ENCODE results near the gene MAGEC3. TPM values are rescaled to one million over a fixed set of nuclear protein-coding genes. Genes with fewer than 3 reads are reported as not detected.

The MAGEC3 gene
- total and polyA plus RNA-seq, 2 of the 13 experiments (the other 11 are each of a cell fraction or from before 2014, with no cell fraction given), result not detected

GRCh38 chrX:141791856-141792255, 46.3 kb upstream of the MAGEC3 start:
- H3K27me3 ChIP-seq (ENCODE audit: control insufficient read depth in 1 of 2, insufficient read depth in 2 of 2, low read length in 2 of 2), result no peaks in the 10 kb centered on the region
- H3K79me2 ChIP-seq (ENCODE audit: insufficient read depth, low read length), result no peaks in the 10 kb centered on the region
- H2AFZ ChIP-seq (ENCODE audit: low read length), result no peak overlapping the region
- no TSS peak for BruUV-seq (replicated peaks)
- no peaks in the 10 kb centered on the region for H3K4me1 ChIP-seq (ENCODE audit: insufficient read depth, low read length)
- in situ Hi-C loops (cut with HindIII; ENCODE audit: extremely low pct_ligation_motif_present, low pct_unique_long_range_greater_than_20kb), result no loop called here
- ChIA-PET POLR2A (no interaction called here), CTCF (ENCODE audit: low intra/inter-chr PET ratio, low total read pairs) (no interaction called here)
- intact Hi-C loops (cut with micrococcal nuclease; ENCODE audit: unreplicated experiment), result no loop called here
- H3K4me2 ChIP-seq (ENCODE audit: low read depth, low read length), result no peak overlapping the region
- no peak overlapping the region for H3K27ac ChIP-seq (ENCODE audit: extremely low read length, insufficient read depth, low read length)
- DNase-seq (ENCODE audit: low spot score), result no peak
- ATAC-seq, result no peak
- no peak overlapping the region for H3K4me3 ChIP-seq (replicated peaks in 1 of 3; ENCODE audit: insufficient read depth in 1 of 3, low read depth in 2 of 3, low read length in 3 of 3)
- WGBS (ENCODE audit: low lambda C conversion rate), result 55% methylated on average over 2 of the region's 2 CpGs
- H3K9me3 ChIP-seq (ENCODE audit: low read length), result no peaks in the 10 kb centered on the region; the same call in 1 of the 2 replicates
- H3K9ac ChIP-seq (ENCODE audit: insufficient read depth, low read depth, low read length), result no peak overlapping the region
- FAIRE-seq, result no peak
- no peaks in the 10 kb centered on the region for H3K36me3 ChIP-seq (replicated peaks in 1 of 2; ENCODE audit: control insufficient read depth in 1 of 2, insufficient read depth in 2 of 2, low read length in 2 of 2)
- no peak for TF ChIP-seq TP53 (CRISPR knock-in tag; conservative IDR thresholded peaks at IDR 0.05)
- TF ChIP-seq ZBED4 (CRISPR knock-in tag; IDR thresholded peaks at IDR 0.05; ENCODE audit: borderline replicate concordance), result no peak
- TF ChIP-seq MAFK (conservative IDR thresholded peaks at IDR 0.05 in 1 of 2, IDR thresholded peaks at IDR 0.05 in 1 of 2; ENCODE audit: low read length in 2 of 2), result peak; percentile 54 to 79; a peak in 3 of 4 replicates
- TF ChIP-seq MAFF (IDR thresholded peaks at IDR 0.05; ENCODE audit: low read depth, low read length), result peak; percentile 73
- no peak for TF ChIP-seq ZUFSP (CRISPR knock-in tag; IDR thresholded peaks at IDR 0.05; ENCODE audit: borderline replicate concordance)
- no peaks in the 10 kb centered on the region for H4K20me1 ChIP-seq (ENCODE audit: insufficient read depth, low read length)
